RWPE1 (cell line): ENCODE measurements around the gene SNRPA.
"Not testable (repeated sequence)": the region's sequence is repeated elsewhere in the genome, so short reads cannot be mapped to it uniquely, and the experiment has no call there.

Source experiments
- CTCF ChIA-PET: fragments of 350-600 bp; sonication (Branson Sonifier 250); formaldehyde crosslinking; extraction: SDS; loops from one replicate; lab custom pipeline; 2021; lab: Yijun Ruan, JAX
- POLR2A ChIA-PET: fragments of 400-600 bp; formaldehyde crosslinking; extraction: SDS; loops from one replicate; lab custom pipeline; 2020; ENCODE audit warnings: antibody characterized with exemption; ENCODE audit not compliant: low non-redundant PET; lab: Yijun Ruan, JAX
- DNase-seq: peaks from one replicate; pipeline ENCODE4 v3.0.0; 2012; ENCODE audit warnings: low spot score
- H3K27ac ChIP-seq: fragments of 450-650 bp; 2 replicates; pipeline ENCODE4 v1.5.1; 2017
- CTCF ChIP-seq: fragments of 450-650 bp; conservative IDR thresholded peaks from 2 replicates; pipeline ENCODE4 v1.5.1; 2017; ENCODE audit warnings: low read depth, mild to moderate bottlenecking

Gene SNRPA

GRCh38 chr19:40777937-40778705 is 27.1 kb downstream of the SNRPA start, which contains the start of gene RAB4B:
RAB4B (plus strand) TSS chr19:40778247; CDS start chr19:40778376, 129 bp downstream.
- DNase-seq, result peak; percentile 96
- H3K27ac ChIP-seq, result peak within 1 kb of the TSS; percentile 97
- CTCF ChIA-PET, result interaction anchor here (0.6 to 1.4 kb wide), 3 partner anchors 10 to 143 kb away, joined by 4 to 5 read pairs (median 4); no protein-coding TSS in a partner anchor
- TF ChIP-seq CTCF, result no peak
- POLR2A ChIA-PET, result interaction anchor here (0.6 to 0.8 kb wide), 2 partner anchors 21 to 106 kb away, joined by 3 to 6 read pairs; partner anchors contain the start of gene EGLN2

- ChIA-PET CTCF (interaction anchor here (0.8 to 1.2 kb wide), 2 partner anchors 11 to 144 kb away, joined by 3 to 5 read pairs; no protein-coding TSS in a partner anchor), POLR2A (no interaction called here)
- H3K27ac ChIP-seq, result peak overlapping the region; percentile 97
- DNase-seq, result peak; percentile 16
- no peak for TF ChIP-seq CTCF
Observed at GRCh38 chr19:40778706-40779284, 27.8 kb downstream of the SNRPA start.

GRCh38 chr19:40780582-40780981 is 29.6 kb downstream of the SNRPA start:
- H3K27ac ChIP-seq, result peak overlapping the region; percentile 19; the same call in 1 of the 2 replicates
- TF ChIP-seq CTCF, result no peak
- ChIA-PET POLR2A (no interaction called here), CTCF (no interaction called here)
- no peak for DNase-seq

GRCh38 chr19:40781140-40781539 is 30.1 kb downstream of the SNRPA start:
- ChIA-PET POLR2A (no interaction called here), CTCF (no interaction called here)
- no peak for TF ChIP-seq CTCF

GRCh38 chr19:40783711-40784110 is 32.7 kb downstream of the SNRPA start:
- H3K27ac ChIP-seq, result 0 out of 2 replicates have a peak overlapping the region, but pooled peaks have one; percentile 5
- ChIA-PET CTCF (no interaction called here), POLR2A (no interaction called here)
- DNase-seq, result no peak
- TF ChIP-seq CTCF, result no peak

More at GRCh38 chr19:40781140-40781539, 30.1 kb downstream of the SNRPA start:
- no peak for DNase-seq
- no peak overlapping the region for H3K27ac ChIP-seq

GRCh38 chr19:40784146-40784545 is 33.1 kb downstream of the SNRPA start:
- DNase-seq, H3K27ac ChIP-seq, CTCF ChIA-PET, POLR2A ChIA-PET: not testable (repeated sequence)
